ENCODE measurements around the gene SETD1B.
A peak's percentile ranks its signal among the peaks of the same experiment; 100 is the strongest.

SETD1B gene

GRCh38 chr12:121796855-121797751, 6.7 kb upstream of the SETD1B start:
- peak; percentile 84 for DNase-seq

- DNase-seq = peak; percentile 94
These were observed 5.6 kb upstream of the SETD1B start for GRCh38 chr12:121797937-121798786.

- DNase-seq = no peak
These were observed 5.0 kb upstream of the SETD1B start for GRCh38 chr12:121798787-121799155.

- peak; percentile 81 for DNase-seq
These were observed 4.5 kb upstream of the SETD1B start for GRCh38 chr12:121799156-121799841.

- DNase-seq = peak; percentile 80
These were observed 3.7 kb upstream of the SETD1B start for GRCh38 chr12:121799842-121800693.

GRCh38 chr12:121800694-121801594, 2.9 kb upstream of the SETD1B start:
- peak; percentile 75 for DNase-seq

- peak; percentile 84 for DNase-seq
These were observed 2.0 kb upstream of the SETD1B start for GRCh38 chr12:121801595-121802484.

GRCh38 chr12:121802485-121802842, 1.3 kb upstream of the SETD1B start:
- DNase-seq = no peak

- DNase-seq = peak; percentile 98
These were observed 738 bp upstream of the SETD1B start for GRCh38 chr12:121802843-121803698.

GRCh38 chr12:121804417-121805111, 755 bp downstream of the SETD1B start:
- peak; percentile 13 for DNase-seq

GRCh38 chr12:121805171-121806008, 1.6 kb downstream of the SETD1B start:
- DNase-seq = peak; percentile 21

GRCh38 chr12:121806009-121806545, 2.3 kb downstream of the SETD1B start:
- DNase-seq = no peak

- DNase-seq = no peak
These were observed 3.0 kb downstream of the SETD1B start for GRCh38 chr12:121806546-121807423.

GRCh38 chr12:121807642-121808347, 4.0 kb downstream of the SETD1B start:
- DNase-seq = no peak

- no peak for DNase-seq
These were observed 4.8 kb downstream of the SETD1B start for GRCh38 chr12:121808623-121809022.

Measured in NCI-H1105 treated with DMSO at 0.1 percent for 48 hours (cell line).